UCSD-AML1 (cell line): ENCODE results near the gene HJV.

Experiments used
- DNase-seq: peaks from one replicate; lab custom pipeline; 2025; ENCODE audit not compliant: unreplicated experiment; lab: John Stamatoyannopoulos, UW

The HJV gene

GRCh38 chr1:146022403-146023127 is 1.0 kb upstream of the HJV start:
- no peak for DNase-seq

- no peak for DNase-seq
Measured at GRCh38 chr1:146021050-146021445, 487 bp downstream of the HJV start.

GRCh38 chr1:146020058-146021049 is 1.2 kb downstream of the HJV start:
- DNase-seq = no peak

DNA sequence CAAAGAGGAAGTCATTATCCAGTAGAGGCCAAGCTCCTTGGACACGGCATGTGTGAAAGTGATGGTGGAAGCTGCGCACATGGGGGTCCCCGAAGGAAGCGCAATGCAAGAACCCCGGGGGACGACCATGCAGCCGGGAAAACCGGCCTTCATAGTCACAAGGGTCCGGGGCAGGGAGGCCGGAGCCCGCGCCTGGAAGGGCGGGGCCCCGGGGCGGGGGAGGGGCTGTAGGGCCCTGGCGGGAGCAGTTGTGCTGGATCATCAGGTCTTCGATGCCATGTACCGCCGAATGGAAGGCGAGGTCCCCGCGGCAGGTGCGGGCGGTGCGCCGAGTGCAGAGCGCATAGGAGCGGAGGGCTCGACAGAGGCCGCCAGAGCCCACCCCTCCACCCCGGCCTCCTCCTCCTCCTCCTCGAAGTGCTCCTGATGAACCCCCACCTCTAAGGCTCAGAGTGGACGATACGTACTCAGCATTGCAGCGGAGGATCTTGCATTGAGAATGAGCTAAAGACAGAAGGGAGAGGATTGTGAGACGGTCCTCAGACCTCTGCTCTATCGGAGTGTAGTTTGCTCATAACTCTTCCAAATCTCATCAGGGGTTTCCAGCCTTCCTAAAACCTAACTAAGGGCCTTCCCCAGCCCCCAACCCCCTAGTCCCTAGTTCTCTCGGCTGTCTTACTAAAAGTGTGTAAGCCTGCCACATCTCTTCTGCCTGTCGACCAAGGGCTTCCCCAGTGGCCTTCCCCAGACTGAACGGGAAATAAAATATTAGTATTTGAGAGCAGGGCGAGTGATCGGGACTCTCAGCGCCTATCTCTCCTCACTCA is 2.1 kb downstream of the HJV start:
- no peak for DNase-seq

DNA sequence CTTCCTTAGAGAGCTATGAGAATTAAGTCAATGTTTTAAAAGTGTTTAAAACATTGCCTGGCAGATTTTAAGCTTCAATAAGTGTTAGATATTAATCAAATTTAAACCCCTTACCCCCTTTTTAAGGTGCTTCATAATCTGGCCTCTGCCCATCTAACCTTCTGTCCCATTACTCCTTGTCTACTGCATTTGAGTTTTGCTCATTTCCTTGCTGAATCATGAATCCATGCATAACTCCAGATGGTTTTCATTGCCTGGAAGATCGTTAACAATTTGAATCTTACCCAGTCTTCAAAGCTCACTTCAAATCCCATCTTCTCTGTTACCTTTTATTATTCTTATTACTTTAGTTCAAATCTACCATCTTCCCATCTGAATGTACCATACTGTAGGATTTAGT is 4.6 kb downstream of the HJV start:
- DNase-seq = no peak

- DNase-seq = no peak
Measured at GRCh38 chr1:146013559-146013922, 8.0 kb downstream of the HJV start.

DNA sequence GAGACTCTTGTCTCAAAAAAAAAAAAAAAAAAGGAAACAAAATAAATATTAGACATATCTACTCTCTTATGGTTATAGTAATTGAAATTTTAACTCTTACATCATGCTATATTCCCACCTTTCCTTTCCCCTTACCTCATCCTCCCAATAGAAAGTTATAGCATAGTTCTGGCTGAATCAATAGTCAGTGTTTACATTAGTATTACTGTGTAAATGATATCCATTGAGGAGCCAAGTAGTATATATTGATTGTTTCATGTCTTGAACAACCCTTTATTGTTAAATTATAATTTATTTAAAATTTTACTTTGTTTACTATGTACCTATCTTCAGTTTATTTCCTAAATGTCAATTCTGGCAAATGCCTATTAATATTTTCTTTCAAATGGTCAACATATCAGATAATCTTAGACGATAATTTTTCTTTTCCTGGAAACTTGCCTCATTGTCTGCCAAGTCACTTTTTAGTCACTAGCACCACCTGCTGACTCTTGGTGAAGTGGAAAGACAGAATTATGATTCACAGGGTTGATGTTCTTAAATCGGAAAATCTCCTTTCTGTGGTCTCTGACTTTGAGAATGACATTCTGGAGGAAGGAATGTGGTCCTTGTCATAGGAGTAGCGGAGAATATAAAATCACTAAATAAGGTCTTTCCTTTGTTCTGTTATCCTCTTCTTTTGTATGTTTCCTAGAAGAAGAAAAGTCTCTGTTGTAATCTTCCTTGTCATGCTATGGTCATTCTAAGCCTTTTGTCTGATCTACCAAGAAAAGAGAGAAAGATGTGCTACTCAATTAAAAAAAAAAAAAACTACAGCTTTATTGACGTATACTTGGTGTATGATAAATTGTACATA is 8.6 kb downstream of the HJV start:
- DNase-seq = no peak

- DNase-seq = no peak
Measured at GRCh38 chr1:146010126-146010738, 11.3 kb downstream of the HJV start.

DNA sequence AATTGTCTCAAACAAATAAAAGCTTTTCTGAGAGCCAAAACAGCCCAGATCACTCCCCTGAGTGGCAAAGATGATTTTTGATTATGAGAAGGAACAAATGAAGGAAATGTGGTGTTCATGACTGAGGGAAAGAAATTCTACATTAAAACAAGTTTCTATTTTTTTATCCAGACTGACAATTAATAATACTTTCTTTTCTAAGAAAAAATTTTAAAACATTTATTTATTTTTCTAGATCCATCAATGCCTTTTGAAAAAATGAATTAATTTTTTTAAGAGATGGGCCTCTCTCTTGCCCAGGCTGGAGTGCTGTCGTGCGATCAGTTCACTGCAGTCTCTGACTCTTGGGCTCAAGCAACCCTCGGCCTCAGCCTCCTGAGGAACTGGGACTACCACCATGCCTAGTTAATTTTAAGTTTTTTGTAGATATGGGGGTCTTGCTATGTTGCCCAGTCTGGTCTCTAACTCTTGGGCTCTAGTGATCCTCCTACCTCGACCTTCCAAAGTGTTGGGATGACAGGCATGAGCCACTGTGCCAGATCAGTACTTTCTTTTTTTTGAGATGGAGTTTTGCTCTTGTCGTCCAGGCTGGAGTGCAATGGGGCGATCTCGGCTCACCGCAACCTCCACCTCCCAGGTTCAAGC is 13.9 kb downstream of the HJV start:
- DNase-seq = no peak

- no peak for DNase-seq
Measured at GRCh38 chr1:146001709-146002108, 19.8 kb downstream of the HJV start.

DNA sequence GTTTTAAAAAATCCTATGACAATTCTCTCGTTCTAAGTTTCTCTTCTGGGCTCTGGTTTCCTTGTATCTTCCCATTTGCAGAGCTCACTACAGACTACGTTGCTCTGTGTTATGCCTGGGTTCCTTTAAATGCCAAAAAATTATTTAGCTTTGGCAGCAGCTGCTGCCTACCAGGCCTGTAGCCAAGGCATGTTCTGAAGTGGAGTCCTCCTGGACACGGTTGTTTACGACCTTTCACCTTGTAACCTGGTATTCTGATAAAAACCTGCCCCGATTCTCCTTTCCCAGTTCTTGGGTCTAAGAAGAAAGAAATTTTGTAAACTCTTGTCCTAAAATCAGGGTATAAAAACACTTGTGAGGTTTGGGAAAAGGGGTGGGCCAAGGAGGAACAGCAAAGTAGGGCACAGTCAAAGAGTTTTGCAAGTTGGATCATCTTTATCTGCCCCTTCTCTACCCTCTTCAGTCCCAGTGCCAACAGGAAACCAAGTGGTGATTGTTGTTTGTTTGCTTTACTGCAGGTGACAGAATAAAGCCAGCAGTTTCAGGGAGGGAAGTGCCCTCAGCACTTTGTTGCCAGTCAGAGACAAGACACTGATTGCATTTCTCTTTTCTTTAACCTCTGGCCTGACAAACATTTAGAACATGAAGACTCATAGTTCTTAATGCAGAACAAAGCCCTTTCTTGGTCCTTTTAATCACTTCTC is 22.1 kb downstream of the HJV start:
- no peak for DNase-seq

DNA sequence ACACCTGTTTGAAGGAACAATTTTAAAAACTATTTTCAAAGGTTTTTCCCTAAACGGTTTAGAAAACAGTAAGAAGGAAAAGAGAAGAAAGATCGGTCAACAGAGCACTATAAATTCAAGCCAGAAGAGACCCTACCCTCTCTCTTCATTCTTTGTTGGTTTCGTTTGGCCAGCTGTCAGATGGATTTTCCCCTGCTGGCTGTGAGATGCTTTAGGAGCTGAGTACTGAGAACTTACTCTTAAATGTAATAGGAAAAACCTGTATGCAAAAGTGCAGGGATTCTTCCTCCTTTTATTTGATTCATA is 23.9 kb downstream of the HJV start:
- DNase-seq = no peak

GRCh38 chr1:145997016-145997717 is 24.4 kb downstream of the HJV start:
- peak; percentile 57 for DNase-seq

GRCh38 chr1:145996433-145997015 is 25.0 kb downstream of the HJV start, which contains the start of gene TXNIP:
TXNIP (minus strand) TSS chr1:145996579; CDS start chr1:145996266, 313 bp downstream.
- DNase-seq = peak; percentile 98

DNA sequence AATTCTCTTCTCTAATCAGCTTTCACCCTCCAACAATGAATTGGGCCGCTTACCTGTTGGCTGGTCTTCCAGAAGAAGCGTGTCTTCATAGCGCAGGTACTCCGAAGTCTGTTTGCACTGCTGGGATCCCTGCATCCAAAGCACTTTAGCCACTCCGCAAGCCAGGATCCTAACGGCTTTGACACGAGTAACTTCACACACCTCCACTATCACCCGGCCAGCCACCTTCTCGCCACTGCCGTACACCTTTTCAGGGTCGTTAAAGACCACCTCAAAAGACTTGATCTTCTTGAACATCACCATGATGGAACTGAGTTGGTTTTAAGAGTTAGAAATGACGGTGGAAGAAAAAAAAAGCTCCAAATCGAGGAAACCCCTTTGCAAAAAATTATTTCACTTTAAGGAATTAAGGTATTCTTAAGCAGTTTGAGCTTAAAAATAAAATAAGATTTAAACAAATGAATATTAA is 25.5 kb downstream of the HJV start:
- peak; percentile 24 for DNase-seq

GRCh38 chr1:145995148-145995881 is 26.2 kb downstream of the HJV start:
- DNase-seq = no peak
